ENCODE data around the gene TMEM141.
"Not testable (repeated sequence)": the region's sequence is repeated elsewhere in the genome, so short reads cannot be mapped to it uniquely, and the experiment has no call there.

DNA sequence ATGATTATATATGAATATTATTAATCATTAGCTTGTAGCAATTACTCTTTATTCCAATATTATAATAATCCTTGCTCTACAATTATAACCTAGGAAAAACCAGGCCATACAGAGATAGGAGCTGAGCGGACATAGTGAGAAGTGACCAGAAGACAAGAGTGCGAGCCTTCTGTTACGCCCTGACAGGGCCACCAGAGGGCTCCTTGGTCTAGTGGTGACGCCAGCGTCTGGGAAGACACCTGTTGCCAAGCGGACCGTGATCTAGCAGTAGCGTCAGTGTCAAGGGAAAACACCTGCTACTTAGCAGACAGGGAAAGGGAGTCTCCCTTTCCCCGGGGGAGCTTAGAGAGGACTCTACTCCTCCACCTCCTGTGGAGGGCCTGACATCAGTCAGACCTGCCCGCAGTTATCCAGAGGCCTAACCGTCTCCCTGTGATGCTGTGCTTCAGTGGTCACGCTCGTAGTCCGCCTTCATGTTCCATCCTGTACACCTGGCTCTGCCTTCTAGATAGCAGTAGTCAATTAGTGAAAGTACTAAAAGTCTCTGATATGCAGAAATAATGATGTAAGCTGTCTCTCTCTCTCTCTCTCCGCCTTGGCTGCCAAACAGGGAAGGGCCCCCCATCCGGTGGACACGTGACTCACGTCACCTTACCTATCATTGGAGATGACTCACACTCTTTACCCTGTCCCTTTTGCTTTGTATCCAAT lies 24.6 kb upstream of the TMEM141 start:
- TF ChIP-seq TAF1, SPI1 (IDR thresholded peaks at IDR 0.05; ENCODE audit: low read depth, low read length): not testable (repeated sequence)
